Naive thymus-derived CD4-positive, alpha-beta T cell (primary cell): ENCODE results near the gene EZH1. TPM values are rescaled to one million over a fixed set of nuclear protein-coding genes. Genes with fewer than 3 reads are reported as not detected.

ENCODE experiments used
- ATAC-seq: fragments of 150-1000 bp; cut with Tn5 transposase; 2 replicates; pipeline ENCODE4 v1.10.0; 2021; ENCODE audit warnings: mild to moderate bottlenecking, moderate library complexity
- CTCF ChIA-PET: fragments of 350-600 bp; sonication (Branson Sonifier 250); formaldehyde crosslinking; loops from one replicate; lab custom pipeline; 2021; ENCODE audit warnings: antibody characterized with exemption; lab: Charles Lee
- POLR2A ChIA-PET: fragments of 350-600 bp; sonication (Branson Sonifier 250); formaldehyde crosslinking; loops from one replicate; lab custom pipeline; 2021; ENCODE audit warnings: antibody characterized with exemption, inconsistent platforms; lab: Charles Lee
- DNase-seq, 9 donors: peaks; one replicate each; pipeline versions ENCODE4 v3.0.0 to v3.0.0-alpha.2; 2020 to 2022; ENCODE audit warnings: mixed read lengths in 1 of 9
- H3K27ac ChIP-seq: one replicate; pipeline ENCODE4 v1.7.0; 2013; ENCODE audit warnings: mild to moderate bottlenecking, low read depth, low read length, moderate library complexity
- H3K27me3 ChIP-seq, 2 donors: one replicate each; pipeline ENCODE4 v1.7.0; 2013; ENCODE audit warnings: low read length in 2 of 2, mild to moderate bottlenecking in 2 of 2, moderate library complexity in 2 of 2; ENCODE audit not compliant: control insufficient read depth in 2 of 2, insufficient read depth in 2 of 2
- H3K36me3 ChIP-seq, 3 experiments: 1 replicate in 2 of 3; 2 replicates in 1 of 3; pipeline ENCODE4 v1.7.0; 2013; ENCODE audit warnings: low read length in 3 of 3, mild to moderate bottlenecking in 3 of 3, moderate library complexity in 1 of 3; ENCODE audit not compliant: insufficient read depth in 3 of 3, control insufficient read depth in 2 of 3
- H3K4me1 ChIP-seq, 2 donors: one replicate each; pipeline ENCODE4 v1.7.0; 2013; ENCODE audit warnings: low read length in 2 of 2, mild to moderate bottlenecking in 2 of 2, moderate library complexity in 1 of 2; ENCODE audit not compliant: control insufficient read depth in 2 of 2, insufficient read depth in 2 of 2
- H3K4me3 ChIP-seq: 2 replicates; pipeline ENCODE4 v1.7.0; 2013; ENCODE audit warnings: mild to moderate bottlenecking, low read length
- H3K9me3 ChIP-seq, 3 experiments: 1 replicate in 2 of 3; 2 replicates in 1 of 3; pipeline ENCODE4 v1.7.0; 2013; ENCODE audit warnings: low read length in 3 of 3; ENCODE audit not compliant: control insufficient read depth in 2 of 3
- H3K27ac Mint-ChIP-seq, 9 donors: one replicate each; pipeline ENCODE4 v1.8.0; 2020 to 2022; ENCODE audit warnings: mixed read lengths in 9 of 9, mild to moderate bottlenecking in 8 of 9, moderate library complexity in 5 of 9, inconsistent platforms in 2 of 9
- H3K27me3 Mint-ChIP-seq, 5 donors: one replicate each; pipeline ENCODE4 v1.8.0; 2021 to 2022; ENCODE audit warnings: mixed read lengths in 5 of 5, mild to moderate bottlenecking in 1 of 5
- H3K36me3 Mint-ChIP-seq, 5 donors: one replicate each; pipeline ENCODE4 v1.8.0; 2020 to 2022; ENCODE audit warnings: mixed read lengths in 5 of 5, mild to moderate bottlenecking in 3 of 5, inconsistent platforms in 1 of 5
- H3K4me1 Mint-ChIP-seq, 7 donors: one replicate each; pipeline ENCODE4 v1.8.0; 2020 to 2022; ENCODE audit warnings: mixed read lengths in 7 of 7, mild to moderate bottlenecking in 3 of 7, inconsistent platforms in 1 of 7
- H3K4me3 Mint-ChIP-seq, 10 donors: one replicate each; pipeline ENCODE4 v1.8.0; 2020 to 2022; ENCODE audit warnings: mild to moderate bottlenecking in 10 of 10, mixed read lengths in 10 of 10, moderate library complexity in 6 of 10, inconsistent platforms in 2 of 10
- H3K9me3 Mint-ChIP-seq, 11 donors: one replicate each; pipeline ENCODE4 v1.8.0; 2020 to 2022; ENCODE audit warnings: mixed read lengths in 11 of 11, mild to moderate bottlenecking in 4 of 11, inconsistent platforms in 1 of 11, moderate library complexity in 1 of 11
- intact Hi-C, 2 donors: fragments of 100-400 bp; cut with micrococcal nuclease; formaldehyde crosslinking; loops; one replicate each; pipeline ENCODE4 v1.15.1; 2023
- polyA plus RNA-seq, 2 donors: library from polyadenylated mRNA; unstranded; fragments of 300-500 nt; fragmentation: Illumina TruSeq; gene quantifications; one replicate each; pipeline ENCODE4 v1.2.3, GENCODE V29; 2021
- total RNA-seq, 6 experiments: library from RNA in 5 of 6; stranded (reverse) in 5 of 6; gene quantifications; 1 replicate in 5 of 6; 2 replicates in 1 of 6; pipeline ENCODE4 v1.2.3 and lab custom pipeline; 2021 to 2026

Gene EZH1
- total and polyA plus RNA-seq, 7 experiments from 2014 or later: 30.2 to 212 (median 92.4) TPM

DNA sequence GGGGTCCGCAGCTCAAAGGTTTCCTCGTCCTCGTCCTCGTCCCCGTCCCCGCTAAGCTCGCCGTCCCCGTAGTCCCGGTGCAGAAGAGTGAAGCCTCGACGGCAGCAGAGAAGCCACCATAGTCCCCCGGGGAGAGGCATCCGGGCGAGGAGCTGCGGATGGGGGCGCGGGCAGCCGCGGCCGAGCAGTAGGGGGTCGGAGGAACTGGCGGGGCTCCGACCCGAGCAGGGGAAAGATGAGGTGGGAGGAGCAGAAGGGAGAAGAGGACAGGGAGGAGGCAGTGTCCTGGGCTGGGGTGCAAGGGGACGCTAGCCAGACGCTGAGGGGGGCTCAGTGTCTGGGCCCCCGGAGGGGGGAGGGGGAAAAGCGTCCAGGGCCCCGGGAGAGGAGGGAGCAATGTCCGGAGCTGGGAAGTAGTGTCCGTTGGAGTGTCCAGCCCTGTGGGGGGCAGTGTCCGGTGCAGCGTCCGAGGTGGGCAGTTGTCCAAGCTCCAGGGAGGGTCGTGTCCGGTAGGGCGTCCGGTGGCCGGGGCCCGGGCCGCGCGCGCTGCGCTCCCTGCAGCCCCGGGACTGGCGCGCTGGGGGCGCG is 68.3 kb downstream of the EZH1 start, which contains the start of gene PLEKHH3:
Gene PLEKHH3, minus strand, starts transcription at position 571 of the 588 bp plus-strand sequence. Its CDS starts 431 bp downstream, at position 140.
- Mint-ChIP-seq H3K27me3 (peaks cover 23 to 48% (median 32%) of the 10 kb centered on the region in 5 donors), H3K9me3 (peaks cover 0 to 6% (median 0%) of the 10 kb centered on the region in 11 donors), H3K36me3 (no peaks in the 10 kb centered on the region), H3K4me3 (peak within 1 kb of the TSS; percentile 79 to 94 (median 90)), H3K27ac (peak within 1 kb of the TSS in 8 of 9 donors; percentile 7 to 91 (median 83)), H3K4me1 (peaks cover 18 to 56% (median 45%) of the 10 kb centered on the region in 7 donors)
- ChIA-PET CTCF (interaction anchor here (0.6 to 1.6 kb wide), 3 partner anchors 68 to 153 kb away, joined by 3 to 4 read pairs (median 3); no protein-coding TSS in a partner anchor), POLR2A (interaction anchor here (0.6 to 1.1 kb wide), 5 partner anchors 10 to 1389 kb away, joined by 3 to 4 read pairs (median 3); partner anchors contain the start of genes RETREG3 and TUBG1)
- DNase-seq (peak in 1 of 9 donors; percentile 39), ATAC-seq (no peak)
- Histone ChIP-seq H3K9me3 (no peaks in the 10 kb centered on the region), H3K4me3 (peak within 1 kb of the TSS; percentile 73), H3K36me3 (no peaks in the 10 kb centered on the region), H3K4me1 (peaks cover 39 to 53% of the 10 kb centered on the region in 2 donors), H3K27me3 (peaks cover 3 to 29% of the 10 kb centered on the region in 2 donors), H3K27ac (peak within 1 kb of the TSS; percentile 64)
- intact Hi-C loops: loop anchor here (1.0 to 10.0 kb wide), 6 partner anchors 67 to 362 kb away; partner anchors contain the start of genes NAGLU (in 1 of the 2), PSMC3IP (in 1 of the 2), RETREG3 (in 1 of the 2) and RPL27 (in 1 of the 2)

DNA sequence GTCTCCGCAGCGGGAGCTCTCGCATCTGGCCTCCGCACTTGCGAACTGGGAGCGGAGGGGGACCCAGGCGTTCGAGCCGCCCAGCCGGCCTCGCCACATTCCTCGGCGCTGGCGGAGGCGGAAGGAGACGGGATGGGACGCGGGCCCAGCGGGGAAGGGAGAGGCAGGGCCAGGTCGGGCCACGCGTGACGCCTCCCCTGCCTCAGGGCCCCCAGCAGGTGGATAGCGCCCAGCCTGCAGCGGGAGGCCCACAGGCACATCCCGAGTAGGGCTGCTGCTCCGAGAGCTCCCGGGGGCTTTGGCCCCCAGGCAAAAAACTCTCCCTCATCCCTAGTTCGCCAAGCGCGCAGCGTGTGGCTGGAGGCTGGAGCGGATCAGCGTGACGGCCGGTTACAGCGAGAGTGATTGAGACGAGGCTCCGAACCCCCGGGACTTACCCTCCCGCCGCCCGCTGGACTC is 68.8 kb downstream of the EZH1 start:
- H3K4me1 Mint-ChIP-seq: peaks cover 17 to 57% (median 45%) of the 10 kb centered on the region in 7 donors
- peaks cover 0 to 4% (median 0%) of the 10 kb centered on the region in 11 donors for H3K9me3 Mint-ChIP-seq
- peak overlapping the region in 9 of 10 donors; percentile 38 to 94 (median 69) for H3K4me3 Mint-ChIP-seq
- DNase-seq: no peak
- ATAC-seq: no peak
- H3K4me3 ChIP-seq: peak overlapping the region; percentile 64
- ChIA-PET CTCF (interaction anchor here (0.6 kb wide), 2 partner anchors 98 to 154 kb away, joined by 4 read pairs; no protein-coding TSS in a partner anchor), POLR2A (interaction anchor here (0.6 to 1.1 kb wide), 6 partner anchors 9 to 1389 kb away, joined by 3 to 4 read pairs (median 3); partner anchors contain the start of genes RETREG3 and TUBG1)
- H3K36me3 ChIP-seq: no peaks in the 10 kb centered on the region
- peaks cover 34 to 55% of the 10 kb centered on the region in 2 donors for H3K4me1 ChIP-seq
- no peak overlapping the region for H3K27ac Mint-ChIP-seq
- intact Hi-C loops: loop anchor here in 1 of 2 donors (5.0 to 10.0 kb wide), 3 partner anchors 139 to 361 kb away; partner anchors contain the start of genes NAGLU and VAT1
- no peaks in the 10 kb centered on the region for H3K36me3 Mint-ChIP-seq
- H3K9me3 ChIP-seq: no peaks in the 10 kb centered on the region
- H3K27me3 ChIP-seq: peaks cover 0 to 34% of the 10 kb centered on the region in 2 donors
- H3K27ac ChIP-seq: no peak overlapping the region
- peaks cover 20 to 49% (median 30%) of the 10 kb centered on the region in 5 donors for H3K27me3 Mint-ChIP-seq

DNA sequence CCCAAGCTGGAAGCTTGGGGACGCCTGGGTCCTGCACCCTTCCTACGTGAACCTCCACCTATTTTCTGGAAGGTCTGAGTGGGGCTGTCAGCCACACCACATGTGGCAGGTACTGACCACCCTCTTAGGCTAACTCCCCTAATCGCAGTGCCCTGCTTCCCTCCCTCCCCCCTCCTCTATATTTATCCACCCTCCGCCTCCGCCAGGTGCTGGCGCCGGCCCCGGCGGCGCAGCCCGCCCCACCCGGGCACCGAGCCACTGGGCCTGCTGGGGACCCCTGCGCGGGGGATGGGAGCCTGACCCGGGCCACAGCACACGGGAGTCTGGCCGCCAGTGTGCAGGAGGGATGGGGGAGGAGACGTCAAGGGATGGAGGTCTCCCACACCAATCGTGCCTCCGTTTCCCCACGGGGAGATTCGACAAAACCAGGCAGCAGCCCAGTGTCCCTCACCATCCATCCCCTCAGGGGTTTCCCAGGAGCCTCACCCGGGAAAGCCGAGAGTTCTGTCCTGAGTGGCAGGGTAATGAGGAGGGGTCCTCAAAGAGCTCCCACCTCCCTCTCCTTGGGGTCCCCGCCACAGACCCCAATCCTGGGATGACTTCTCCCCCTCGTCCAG is 69.4 kb downstream of the EZH1 start:
- ATAC-seq: no peak
- Histone ChIP-seq H3K9me3 (no peaks in the 10 kb centered on the region), H3K4me1 (peaks cover 35 to 57% of the 10 kb centered on the region in 2 donors), H3K36me3 (no peaks in the 10 kb centered on the region), H3K4me3 (no peak overlapping the region), H3K27ac (no peak overlapping the region), H3K27me3 (peaks cover 0 to 36% of the 10 kb centered on the region in 2 donors)
- Mint-ChIP-seq H3K9me3 (peaks cover 0 to 1% (median 0%) of the 10 kb centered on the region in 11 donors), H3K4me3 (peak overlapping the region in 5 of 10 donors; percentile 26 to 94 (median 71)), H3K36me3 (no peaks in the 10 kb centered on the region), H3K27me3 (peaks cover 21 to 55% (median 28%) of the 10 kb centered on the region in 5 donors), H3K4me1 (peaks cover 12 to 57% (median 44%) of the 10 kb centered on the region in 7 donors), H3K27ac (no peak overlapping the region)
- DNase-seq: no peak
- intact Hi-C loops: loop anchor here in 1 of 2 donors (5.0 to 10.0 kb wide), 3 partner anchors 138 to 361 kb away; partner anchors contain the start of genes NAGLU and VAT1
- ChIA-PET CTCF (interaction anchor here (0.5 to 0.6 kb wide), 2 partner anchors 13 to 97 kb away, joined by 4 to 6 read pairs; no protein-coding TSS in a partner anchor), POLR2A (interaction anchor here (0.7 to 1.1 kb wide), 2 partner anchors 67 to 685 kb away, joined by 3 to 4 read pairs; partner anchors contain the start of gene RETREG3)

DNA sequence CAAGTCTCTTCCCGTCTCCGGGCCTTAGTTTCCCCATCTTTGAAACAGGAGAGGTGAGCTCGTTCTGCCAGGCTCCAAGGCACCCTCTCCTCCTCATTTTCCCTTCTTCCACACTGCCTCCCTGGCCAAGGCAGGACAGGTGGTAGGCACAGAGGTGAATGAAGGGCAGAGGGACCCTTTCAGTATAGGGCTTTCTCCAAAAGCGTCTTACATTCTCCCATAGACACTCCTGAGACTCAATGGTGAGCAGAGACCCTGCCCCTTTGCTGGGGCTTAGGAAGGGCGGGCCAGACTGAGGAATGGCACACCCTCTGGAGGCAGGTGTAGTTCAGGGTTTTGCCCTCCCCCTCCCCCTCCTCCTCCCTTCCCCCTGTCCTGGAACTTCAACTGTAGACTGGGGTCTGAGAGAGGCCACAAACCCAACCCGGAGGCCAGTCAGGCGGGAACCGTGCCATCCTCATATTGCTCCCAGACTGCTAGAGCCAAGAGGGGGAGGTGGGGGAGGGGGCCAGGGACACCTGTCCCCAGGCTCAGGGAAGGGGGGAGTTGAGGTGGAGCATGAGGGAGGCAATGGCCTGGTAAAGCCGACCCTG is 70.0 kb downstream of the EZH1 start:
- DNase-seq (no peak), ATAC-seq (no peak)
- H3K27me3 Mint-ChIP-seq: peaks cover 24 to 58% (median 29%) of the 10 kb centered on the region in 5 donors
- intact Hi-C loops: loop anchor here in 1 of 2 donors (5.0 to 10.0 kb wide), 3 partner anchors 138 to 360 kb away; partner anchors contain the start of genes NAGLU and VAT1
- CTCF ChIA-PET: no interaction called here
- H3K4me3 Mint-ChIP-seq: peak overlapping the region in 9 of 10 donors; percentile 34 to 94 (median 58)
- H3K9me3 Mint-ChIP-seq: no peaks in the 10 kb centered on the region
- POLR2A ChIA-PET: interaction anchor here (0.6 to 1.1 kb wide), 2 partner anchors 66 to 74 kb away, joined by 3 to 4 read pairs; partner anchors contain the start of genes RETREG3 and TUBG1
- Histone ChIP-seq H3K27me3 (peaks cover 0 to 36% of the 10 kb centered on the region in 2 donors), H3K4me1 (peaks cover 31 to 51% of the 10 kb centered on the region in 2 donors), H3K36me3 (no peaks in the 10 kb centered on the region), H3K4me3 (no peak overlapping the region), H3K9me3 (no peaks in the 10 kb centered on the region), H3K27ac (no peak overlapping the region)
- H3K36me3 Mint-ChIP-seq: no peaks in the 10 kb centered on the region
- H3K27ac Mint-ChIP-seq: peak overlapping the region in 1 of 9 donors; percentile 48
- H3K4me1 Mint-ChIP-seq: peaks cover 9 to 58% (median 46%) of the 10 kb centered on the region in 7 donors

DNA sequence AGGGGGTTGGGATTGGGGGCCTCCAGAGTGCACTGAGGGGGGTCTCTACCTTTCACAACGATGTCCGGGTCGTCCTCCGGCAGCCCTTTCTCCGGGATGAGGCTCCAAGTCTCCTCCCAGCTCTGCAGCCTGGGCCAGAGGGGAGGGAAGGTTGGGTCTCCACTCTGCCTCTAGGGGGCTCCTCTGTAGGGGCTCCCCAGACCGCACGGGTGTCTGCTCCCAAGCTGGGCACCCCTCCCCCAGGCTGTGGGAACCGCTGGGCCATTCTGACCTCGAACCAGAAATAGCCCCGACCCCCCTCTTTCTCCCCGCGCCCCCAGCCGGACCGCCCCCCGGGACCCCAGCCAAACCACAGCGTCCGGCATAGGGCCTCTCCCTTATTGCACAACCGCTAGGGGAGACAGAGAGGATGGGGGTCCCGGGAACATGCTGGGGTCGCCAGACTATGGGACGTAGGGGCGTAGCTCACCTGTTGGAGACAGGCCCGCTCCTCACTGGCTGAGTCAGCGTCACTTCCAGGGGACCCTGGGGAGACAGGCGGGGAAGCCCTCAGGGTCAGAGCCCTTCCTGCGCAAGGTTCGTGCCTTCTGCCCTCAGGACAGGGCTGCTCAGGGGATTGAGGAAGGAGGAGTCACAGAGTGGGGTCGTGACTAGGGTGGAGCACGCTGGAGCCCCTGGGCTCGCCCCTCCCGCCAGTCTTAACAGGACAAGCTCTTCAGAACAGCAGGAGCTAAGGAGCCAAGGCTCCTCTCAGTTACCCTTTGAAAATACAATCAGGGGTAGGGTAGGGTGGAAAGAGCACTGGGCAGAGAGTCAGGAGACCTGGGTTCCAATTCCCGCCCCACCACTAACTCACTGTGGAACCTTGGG is 70.7 kb downstream of the EZH1 start:
- ChIA-PET POLR2A (interaction anchor here (0.6 to 1.1 kb wide), 2 partner anchors 65 to 74 kb away, joined by 3 to 4 read pairs; partner anchors contain the start of genes RETREG3 and TUBG1), CTCF (no interaction called here)
- ATAC-seq (no peak), DNase-seq (no peak)
- no peaks in the 10 kb centered on the region for H3K9me3 ChIP-seq
- peaks cover 0 to 36% of the 10 kb centered on the region in 2 donors for H3K27me3 ChIP-seq
- no peak overlapping the region for H3K27ac ChIP-seq
- no peak overlapping the region for H3K4me3 ChIP-seq
- H3K4me3 Mint-ChIP-seq: peak overlapping the region in 9 of 10 donors; percentile 34 to 94 (median 58)
- peaks cover 7 to 51% (median 40%) of the 10 kb centered on the region in 7 donors for H3K4me1 Mint-ChIP-seq
- H3K36me3 ChIP-seq: no peaks in the 10 kb centered on the region
- peaks cover 25 to 50% of the 10 kb centered on the region in 2 donors for H3K4me1 ChIP-seq
- peaks cover 24 to 64% (median 30%) of the 10 kb centered on the region in 5 donors for H3K27me3 Mint-ChIP-seq
- H3K27ac Mint-ChIP-seq: peak overlapping the region in 1 of 9 donors; percentile 48
- intact Hi-C loops: loop anchor here in 1 of 2 donors (10.0 kb wide), 1 partner anchor 359 kb away; no protein-coding TSS in a partner anchor
- no peaks in the 10 kb centered on the region for H3K9me3 Mint-ChIP-seq
- H3K36me3 Mint-ChIP-seq: no peaks in the 10 kb centered on the region
